GM18909 (cell line): Measurements from ENCODE around the gene CRYBG2.
"Not testable (repeated sequence)": the region's sequence is repeated elsewhere in the genome, so short reads cannot be mapped to it uniquely, and the experiment has no call there.

Experiments
- ATAC-seq: cut with Tn5 transposase; IDR thresholded peaks from one replicate; pipeline ENCODE4 v1.9.1; 2021; ENCODE audit warnings: mild to moderate bottlenecking; ENCODE audit not compliant: unreplicated experiment, poor library complexity

CRYBG2 gene

GRCh38 chr1:26353976-26354820 is at the start of gene CRYBG2:
Gene CRYBG2 (minus strand): TSS chr1:26354130. CDS start chr1:26346657, 7,473 bp downstream.
- ATAC-seq = no peak

- no peak for ATAC-seq
Observed at GRCh38 chr1:26403656-26404055, 49.7 kb upstream of the CRYBG2 start.

GRCh38 chr1:26401891-26402290 is 48.0 kb upstream of the CRYBG2 start:
- ATAC-seq = no peak

- no peak for ATAC-seq
Observed at GRCh38 chr1:26399034-26399433, 45.1 kb upstream of the CRYBG2 start.

- ATAC-seq = no peak
Observed at GRCh38 chr1:26395754-26396153, 41.8 kb upstream of the CRYBG2 start.

GRCh38 chr1:26391450-26391849 is 37.5 kb upstream of the CRYBG2 start:
- ATAC-seq = no peak

GRCh38 chr1:26389604-26390247 is 35.8 kb upstream of the CRYBG2 start:
- no peak for ATAC-seq

GRCh38 chr1:26388791-26389445 is 35.0 kb upstream of the CRYBG2 start:
- ATAC-seq = no peak

- no peak for ATAC-seq
Observed at GRCh38 chr1:26387447-26387846, 33.5 kb upstream of the CRYBG2 start.

- ATAC-seq = not testable (repeated sequence)
Observed at GRCh38 chr1:26385063-26385462, 31.1 kb upstream of the CRYBG2 start.

GRCh38 chr1:26384076-26384475 is 30.1 kb upstream of the CRYBG2 start:
- no peak for ATAC-seq

GRCh38 chr1:26378879-26379251 is 24.9 kb upstream of the CRYBG2 start:
- no peak for ATAC-seq

- peak; percentile 65 for ATAC-seq
Observed at GRCh38 chr1:26378088-26378878, 24.4 kb upstream of the CRYBG2 start.

- no peak for ATAC-seq
Observed at GRCh38 chr1:26376050-26376449, 22.1 kb upstream of the CRYBG2 start.

- no peak for ATAC-seq
Observed at GRCh38 chr1:26375081-26375480, 21.2 kb upstream of the CRYBG2 start.

GRCh38 chr1:26374361-26374760 is 20.4 kb upstream of the CRYBG2 start:
- not testable (repeated sequence) for ATAC-seq

GRCh38 chr1:26373789-26374188 is 19.9 kb upstream of the CRYBG2 start:
- no peak for ATAC-seq

GRCh38 chr1:26373281-26373680 is 19.4 kb upstream of the CRYBG2 start:
- ATAC-seq = no peak

- not testable (repeated sequence) for ATAC-seq
Observed at GRCh38 chr1:26372611-26373010, 18.7 kb upstream of the CRYBG2 start, which contains the start of gene ZNF683. Gene ZNF683 (minus strand): TSS chr1:26372750. CDS start chr1:26368571, 4,179 bp downstream.

GRCh38 chr1:26372039-26372438 is 18.1 kb upstream of the CRYBG2 start:
- no peak for ATAC-seq
